Measurements from ENCODE around the gene ATP4B.

GRCh38 chr13:113646921-113647340 lies 11.1 kb downstream of the ATP4B start:
- TF ChIP-seq CTCF (IDR thresholded peaks at IDR 0.05) (no peak), RNF2 (IDR thresholded peaks at IDR 0.05; ENCODE audit: borderline replicate concordance, low read depth) (no peak), HOXA7 (CRISPR knock-in tag; IDR thresholded peaks at IDR 0.05) (no peak), ESRRA (IDR thresholded peaks at IDR 0.05; ENCODE audit: borderline replicate concordance, low read length) (no peak)
- TF ChIP-seq, protein P1, sequence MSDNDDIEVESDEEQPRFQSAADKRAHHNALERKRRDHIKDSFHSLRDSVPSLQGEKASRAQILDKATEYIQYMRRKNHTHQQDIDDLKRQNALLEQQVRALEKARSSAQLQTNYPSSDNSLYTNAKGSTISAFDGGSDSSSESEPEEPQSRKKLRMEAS (IDR thresholded peaks at IDR 0.05) = no peak
